Natural killer cell treated with Interleukin-12 subunit alpha and Interleukin-12 subunit beta and Interleukin-15 and Interleukin-18, amount 100 ng/mL, for 72 hours (primary cell): ENCODE data around the gene AOAH. TPM values are rescaled to one million over a fixed set of nuclear protein-coding genes. Genes with fewer than 3 reads are reported as not detected.
A peak's percentile ranks its signal among the peaks of the same experiment; 100 is the strongest.
"Not testable (repeated sequence)": the region's sequence is repeated elsewhere in the genome, so short reads cannot be mapped to it uniquely, and the experiment has no call there.

ENCODE experiments used
- ATAC-seq, 2 donors: fragments of 150-1000 bp; cut with Tn5 transposase in 1 of 2; sonication (Bioruptor Pico), chemical (Tn5 transposase) in 1 of 2; 2 replicates each; pipeline ENCODE4 v1.10.0; 2021
- DNase-seq: peaks from one replicate; pipeline ENCODE4 v3.0.0; 2022; ENCODE audit warnings: low spot score
- H3K27ac Mint-ChIP-seq, 2 donors: 1 replicate in 1 of 2; 2 replicates in 1 of 2; pipeline ENCODE4 v1.8.0; 2022; ENCODE audit warnings: mixed read lengths in 2 of 2, mild to moderate bottlenecking in 1 of 2, moderate library complexity in 1 of 2
- H3K27me3 Mint-ChIP-seq, 2 donors: 1 replicate in 1 of 2; 2 replicates in 1 of 2; pipeline ENCODE4 v1.8.0; 2022; ENCODE audit warnings: mixed read lengths in 2 of 2
- H3K36me3 Mint-ChIP-seq: one replicate; pipeline ENCODE4 v1.8.0; 2022; ENCODE audit warnings: mixed read lengths
- H3K4me1 Mint-ChIP-seq, 2 donors: 1 replicate in 1 of 2; 2 replicates in 1 of 2; pipeline ENCODE4 v1.8.0; 2022; ENCODE audit warnings: low read depth in 2 of 2, mixed read lengths in 2 of 2, mild to moderate bottlenecking in 1 of 2
- H3K4me3 Mint-ChIP-seq: one replicate; pipeline ENCODE4 v1.8.0; 2022; ENCODE audit warnings: mixed read lengths
- H3K9me3 Mint-ChIP-seq: 2 replicates; pipeline ENCODE4 v1.8.0; 2022; ENCODE audit warnings: mixed read lengths
- total RNA-seq, 2 donors: library from RNA; stranded (reverse); gene quantifications; one replicate each; pipeline ENCODE4 v1.2.3, GENCODE V29; 2022

The AOAH gene
- total RNA-seq, 2 donors from 2014 or later, result 108 to 136 TPM

DNA sequence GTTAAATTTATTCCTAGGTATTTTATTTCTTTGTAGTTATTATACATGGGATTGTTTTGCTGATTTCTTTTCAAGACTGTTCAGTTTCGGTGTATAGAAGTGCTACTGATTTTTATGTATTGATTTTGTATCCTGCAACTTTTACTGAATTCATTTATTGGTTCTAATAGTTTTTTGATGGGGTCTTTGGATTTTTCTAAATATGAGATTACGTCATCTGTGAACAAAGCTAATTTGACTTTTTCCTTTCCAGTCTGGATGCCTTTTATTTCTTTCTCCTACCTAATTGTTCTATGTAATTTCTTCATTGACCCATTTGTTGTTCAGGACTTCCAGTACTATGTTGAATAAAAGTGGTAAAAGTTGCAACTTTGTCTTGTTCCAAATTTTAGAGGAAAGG is 5.8 kb upstream of the AOAH start:
- Mint-ChIP-seq H3K4me1 (peaks cover 67 to 87% of the 10 kb centered on the region in 2 donors), H3K27me3 (no peaks in the 10 kb centered on the region), H3K27ac (peak overlapping the region; percentile 45 to 79), H3K4me3 (no peak overlapping the region), H3K9me3 (peaks cover 16% of the 10 kb centered on the region), H3K36me3 (peaks cover 49% of the 10 kb centered on the region)
- DNase-seq (no peak), ATAC-seq (no peak)

- Mint-ChIP-seq H3K4me3 (no peak overlapping the region), H3K27me3 (no peaks in the 10 kb centered on the region), H3K9me3 (peaks cover 9% of the 10 kb centered on the region), H3K27ac (peak overlapping the region; percentile 93 to 97), H3K36me3 (peaks cover 42% of the 10 kb centered on the region), H3K4me1 (peaks cover 66 to 84% of the 10 kb centered on the region in 2 donors)
- DNase-seq (no peak), ATAC-seq (no peak)
Observed at GRCh38 chr7:36728143-36728542, 3.8 kb upstream of the AOAH start.

- peaks cover 65 to 84% of the 10 kb centered on the region in 2 donors for H3K4me1 Mint-ChIP-seq
- peak; percentile 67 for DNase-seq
- H3K36me3 Mint-ChIP-seq, result peaks cover 43% of the 10 kb centered on the region
- H3K4me3 Mint-ChIP-seq, result peak overlapping the region; percentile 89
- peaks cover 5% of the 10 kb centered on the region for H3K9me3 Mint-ChIP-seq
- no peaks in the 10 kb centered on the region for H3K27me3 Mint-ChIP-seq
- peak overlapping the region; percentile 93 to 97 for H3K27ac Mint-ChIP-seq
- ATAC-seq, result peak; percentile 69 to 75
Observed at GRCh38 chr7:36726806-36727503, 2.7 kb upstream of the AOAH start.

DNA sequence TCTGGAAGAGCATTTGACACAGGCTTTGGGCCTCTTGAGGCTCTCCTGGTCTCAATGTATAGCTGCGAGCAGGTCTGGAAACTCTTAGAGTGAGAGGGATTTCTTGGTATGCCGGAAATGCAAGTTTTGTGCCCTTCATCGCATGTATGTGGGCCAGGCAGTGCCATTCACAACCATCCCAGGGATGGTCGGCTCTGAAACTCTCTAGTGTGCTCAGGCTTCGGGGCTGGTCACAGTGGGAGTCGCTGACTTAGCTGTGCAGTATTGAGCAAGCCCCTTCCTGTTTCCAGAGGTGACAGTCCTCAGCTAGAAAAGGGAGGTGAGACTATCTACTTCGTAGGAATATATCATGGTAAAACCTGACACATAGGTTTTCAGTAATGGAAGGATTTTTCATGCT is 2.0 kb upstream of the AOAH start:
- ATAC-seq (peak; percentile 63 to 77), DNase-seq (peak; percentile 72)
- Mint-ChIP-seq H3K4me3 (peak overlapping the region; percentile 89), H3K27ac (peak overlapping the region; percentile 93 to 97), H3K4me1 (peaks cover 64 to 84% of the 10 kb centered on the region in 2 donors), H3K36me3 (peaks cover 40% of the 10 kb centered on the region), H3K9me3 (peaks cover 5% of the 10 kb centered on the region), H3K27me3 (no peaks in the 10 kb centered on the region)

GRCh38 chr7:36724996-36725395 is 702 bp upstream of the AOAH start:
- Mint-ChIP-seq H3K4me1 (peaks cover 69 to 82% of the 10 kb centered on the region in 2 donors), H3K36me3 (peaks cover 30% of the 10 kb centered on the region), H3K9me3 (peaks cover 5% of the 10 kb centered on the region), H3K27ac (peak overlapping the region; percentile 93 to 97), H3K27me3 (no peaks in the 10 kb centered on the region), H3K4me3 (peak overlapping the region; percentile 89)
- DNase-seq, result no peak
- ATAC-seq, result no peak

DNA sequence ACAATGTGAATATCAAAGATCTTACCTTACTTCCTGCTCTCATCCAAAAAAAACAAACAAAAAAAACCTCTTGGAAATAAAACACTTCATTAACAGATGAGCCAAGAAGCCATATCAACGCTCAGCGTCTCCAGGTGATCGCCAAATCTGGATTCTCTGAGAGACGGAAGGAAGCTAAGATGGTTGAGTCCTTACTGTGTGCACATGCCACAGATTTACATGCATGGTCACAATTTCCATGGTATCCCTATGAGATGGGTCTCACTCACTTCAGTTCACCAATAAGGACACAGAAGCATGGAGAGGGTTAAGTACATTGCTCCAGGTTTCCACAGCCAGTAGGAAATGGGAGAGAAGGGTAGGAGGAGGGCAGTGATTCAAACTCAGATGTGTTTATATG is 1.0 kb downstream of the AOAH start:
- H3K9me3 Mint-ChIP-seq, result peaks cover 3% of the 10 kb centered on the region
- H3K4me3 Mint-ChIP-seq, result peak overlapping the region; percentile 89
- H3K4me1 Mint-ChIP-seq, result peaks cover 71 to 86% of the 10 kb centered on the region in 2 donors
- ATAC-seq (no peak), DNase-seq (no peak)
- peaks cover 30% of the 10 kb centered on the region for H3K36me3 Mint-ChIP-seq
- H3K27ac Mint-ChIP-seq, result peak overlapping the region; percentile 93 to 97
- no peaks in the 10 kb centered on the region for H3K27me3 Mint-ChIP-seq

GRCh38 chr7:36719083-36719632 is 5.1 kb downstream of the AOAH start:
- H3K4me1 Mint-ChIP-seq, result peaks cover 59 to 60% of the 10 kb centered on the region in 2 donors

GRCh38 chr7:36717586-36717985 is 6.7 kb downstream of the AOAH start:
- ATAC-seq (no peak), DNase-seq (no peak)
- peaks cover 6% of the 10 kb centered on the region for H3K9me3 Mint-ChIP-seq
- peak overlapping the region; percentile 93 to 97 for H3K27ac Mint-ChIP-seq
- peaks cover 62% of the 10 kb centered on the region for H3K36me3 Mint-ChIP-seq
- H3K27me3 Mint-ChIP-seq, result no peaks in the 10 kb centered on the region
- H3K4me3 Mint-ChIP-seq, result peak overlapping the region; percentile 89
- peaks cover 66 to 67% of the 10 kb centered on the region in 2 donors for H3K4me1 Mint-ChIP-seq

More at GRCh38 chr7:36719083-36719632, 5.1 kb downstream of the AOAH start:
- ATAC-seq (no peak), DNase-seq (no peak)
- Mint-ChIP-seq H3K27me3 (no peaks in the 10 kb centered on the region), H3K4me3 (peak overlapping the region; percentile 89), H3K9me3 (peaks cover 6% of the 10 kb centered on the region), H3K36me3 (peaks cover 57% of the 10 kb centered on the region), H3K27ac (peak overlapping the region; percentile 93 to 97)

GRCh38 chr7:36716802-36717201 is 7.5 kb downstream of the AOAH start:
- H3K9me3 Mint-ChIP-seq, H3K27me3 Mint-ChIP-seq, DNase-seq, H3K4me3 Mint-ChIP-seq, ATAC-seq: not testable (repeated sequence)
- peaks cover 68% of the 10 kb centered on the region in 2 donors for H3K4me1 Mint-ChIP-seq
- H3K36me3 Mint-ChIP-seq, result peaks cover 61% of the 10 kb centered on the region
- H3K27ac Mint-ChIP-seq, result peak overlapping the region; percentile 93 to 97

DNA sequence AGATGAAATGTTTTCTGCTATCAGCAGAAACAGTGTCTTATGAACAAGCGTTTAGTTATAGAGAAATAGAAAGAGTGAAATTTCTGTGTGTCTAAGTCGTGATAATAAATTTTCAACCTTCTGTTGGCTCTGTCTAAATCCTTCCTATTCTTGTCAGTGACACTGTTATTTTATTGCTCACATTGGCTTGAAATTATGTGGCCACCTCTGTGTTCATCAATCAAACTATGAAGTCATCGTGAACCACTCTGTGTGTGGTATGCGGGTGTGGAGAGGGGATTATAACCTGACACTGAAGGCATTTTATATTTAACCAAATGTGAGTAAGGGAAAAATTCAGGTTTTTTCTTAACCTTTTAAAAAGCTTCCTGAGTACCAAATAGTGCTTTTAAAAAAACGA is 12.3 kb downstream of the AOAH start:
- DNase-seq (no peak), ATAC-seq (peak; percentile 78 to 82)
- Mint-ChIP-seq H3K27me3 (no peaks in the 10 kb centered on the region), H3K4me1 (peaks cover 72 to 75% of the 10 kb centered on the region in 2 donors), H3K27ac (peak overlapping the region; percentile 96 to 97), H3K36me3 (peaks cover 74% of the 10 kb centered on the region), H3K9me3 (peaks cover 3% of the 10 kb centered on the region), H3K4me3 (peak overlapping the region; percentile 71)

DNA sequence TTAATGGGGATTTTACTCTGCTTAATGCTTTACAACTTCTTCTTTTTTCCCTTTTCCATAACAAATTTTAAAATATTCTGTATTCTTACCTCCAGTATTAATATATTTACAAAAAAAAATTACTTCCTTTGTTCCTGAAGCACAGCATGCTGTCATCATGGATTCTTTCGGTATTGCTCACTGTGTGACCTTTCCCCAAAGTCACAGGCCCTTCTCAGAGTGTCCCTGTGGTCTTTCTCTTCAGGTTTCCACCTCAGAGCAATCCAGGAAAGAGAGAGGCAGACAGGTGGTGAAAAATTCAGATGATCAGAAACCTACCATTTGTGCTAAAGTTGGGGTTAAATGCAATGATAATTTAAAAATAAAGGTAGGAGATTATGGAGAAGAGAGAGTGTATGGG is 13.0 kb downstream of the AOAH start:
- DNase-seq (no peak), ATAC-seq (no peak)
- H3K4me3 Mint-ChIP-seq, result peak overlapping the region; percentile 71
- no peaks in the 10 kb centered on the region for H3K27me3 Mint-ChIP-seq
- no peaks in the 10 kb centered on the region for H3K9me3 Mint-ChIP-seq
- H3K36me3 Mint-ChIP-seq, result peaks cover 74% of the 10 kb centered on the region
- H3K27ac Mint-ChIP-seq, result peak overlapping the region; percentile 96 to 97
- H3K4me1 Mint-ChIP-seq, result peaks cover 76 to 77% of the 10 kb centered on the region in 2 donors

- peaks cover 82% of the 10 kb centered on the region for H3K36me3 Mint-ChIP-seq
- peak overlapping the region; percentile 96 to 97 for H3K27ac Mint-ChIP-seq
- peak overlapping the region; percentile 94 for H3K4me3 Mint-ChIP-seq
Observed at GRCh38 chr7:36710186-36710791, 14.0 kb downstream of the AOAH start.

DNA sequence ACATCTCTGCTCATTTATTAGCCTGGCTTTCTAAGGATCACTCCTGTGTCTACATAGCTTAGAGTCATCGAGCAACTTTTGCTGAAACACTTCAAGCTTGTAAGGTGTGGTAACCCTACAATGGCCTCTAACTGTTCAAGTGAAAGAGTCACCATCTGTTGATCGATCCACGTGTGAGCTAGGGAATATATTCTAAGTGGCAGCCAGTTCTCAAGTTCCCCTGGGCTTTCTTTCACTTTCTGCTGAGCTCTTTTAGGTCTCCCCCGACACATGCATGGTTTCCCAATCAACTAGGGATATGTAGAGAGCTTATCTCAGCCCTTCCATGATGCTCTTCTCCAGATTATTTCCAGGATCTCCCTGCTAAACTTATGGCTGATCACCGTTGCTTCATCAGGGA is 15.5 kb downstream of the AOAH start:
- peak; percentile 81 to 88 for ATAC-seq
- Mint-ChIP-seq H3K36me3 (peaks cover 87% of the 10 kb centered on the region), H3K4me1 (peaks cover 90 to 99% of the 10 kb centered on the region in 2 donors), H3K27me3 (no peaks in the 10 kb centered on the region), H3K27ac (peak overlapping the region; percentile 96 to 97), H3K9me3 (peaks cover 11% of the 10 kb centered on the region), H3K4me3 (peak overlapping the region; percentile 94)
- no peak for DNase-seq

More at GRCh38 chr7:36710186-36710791, 14.0 kb downstream of the AOAH start:
- no peak for DNase-seq
- Mint-ChIP-seq H3K9me3 (peaks cover 1% of the 10 kb centered on the region), H3K4me1 (peaks cover 85 to 86% of the 10 kb centered on the region in 2 donors), H3K27me3 (no peaks in the 10 kb centered on the region)
- ATAC-seq, result no peak

- Mint-ChIP-seq H3K36me3 (peaks cover 84% of the 10 kb centered on the region), H3K9me3 (peaks cover 11% of the 10 kb centered on the region)
- no peak for ATAC-seq
Observed at GRCh38 chr7:36707898-36708297, 16.4 kb downstream of the AOAH start.

More at GRCh38 chr7:36707898-36708297, 16.4 kb downstream of the AOAH start:
- Mint-ChIP-seq H3K27ac (peak overlapping the region; percentile 96 to 97), H3K27me3 (no peaks in the 10 kb centered on the region), H3K4me1 (peaks cover 90 to 98% of the 10 kb centered on the region in 2 donors), H3K4me3 (peak overlapping the region; percentile 94)
- DNase-seq, result no peak
